ENCODE data around the gene FAM107A. TPM values are rescaled to one million over a fixed set of nuclear protein-coding genes. Genes with fewer than 3 reads are reported as not detected.

Gene FAM107A
- total and polyA plus RNA-seq, 8 donors: 4.7 to 55.4 (median 19.9) TPM

- H3K27ac ChIP-seq: peak overlapping the region in 2 of 5 donors; percentile 26 to 38
- peak overlapping the region in 1 of 4 donors; percentile 6 for H3K4me3 ChIP-seq
- H3K4me1 ChIP-seq: peaks cover 5 to 39% (median 19%) of the 10 kb centered on the region in 4 donors
- TF ChIP-seq POLR2A (IDR thresholded peaks at IDR 0.05) (no peak), EP300 (IDR thresholded peaks at IDR 0.05) (no peak), POLR2AphosphoS5 (IDR thresholded peaks at IDR 0.05) (no peak), CTCF (IDR thresholded peaks at IDR 0.05) (no peak)
- no peaks in the 10 kb centered on the region for H3K27me3 ChIP-seq
- intact Hi-C loops (cut with DNase I; ENCODE audit: low total_unique reads): loop anchor here (5.0 kb wide), 1 partner anchor 54 kb away; no protein-coding TSS in a partner anchor
- DNase-seq: peak in 1 of 2 donors; percentile 71
- no peaks in the 10 kb centered on the region for H3K9me3 ChIP-seq
- WGBS, 5 donors: 55 to 66% (median 59%) methylated on average over 6 of the region's 6 CpGs
- H3K36me3 ChIP-seq: no peaks in the 10 kb centered on the region
These were observed 3.6 kb downstream of the FAM107A start for GRCh38 chr3:58573640-58574039.

- intact Hi-C loops (cut with DNase I; ENCODE audit: low total_unique reads): loop anchor here (5.0 kb wide), 1 partner anchor 55 kb away; no protein-coding TSS in a partner anchor
- Histone ChIP-seq H3K9me3 (no peaks in the 10 kb centered on the region), H3K4me3 (no peak overlapping the region), H3K27me3 (no peaks in the 10 kb centered on the region), H3K36me3 (no peaks in the 10 kb centered on the region), H3K4me1 (peaks cover 2 to 36% (median 17%) of the 10 kb centered on the region in 4 donors), H3K27ac (no peak overlapping the region)
- no peak for DNase-seq
- TF ChIP-seq POLR2A (IDR thresholded peaks at IDR 0.05) (no peak), CTCF (IDR thresholded peaks at IDR 0.05) (no peak), POLR2AphosphoS5 (IDR thresholded peaks at IDR 0.05) (no peak), EP300 (IDR thresholded peaks at IDR 0.05) (no peak)
- 91 to 98% (median 95%) methylated on average over 7 of the region's 7 CpGs for WGBS, 5 donors
These were observed 4.5 kb downstream of the FAM107A start for GRCh38 chr3:58572634-58573230.

GRCh38 chr3:58572013-58572633, 5.1 kb downstream of the FAM107A start:
- TF ChIP-seq CTCF (IDR thresholded peaks at IDR 0.05): no peak
- TF ChIP-seq POLR2AphosphoS5 (IDR thresholded peaks at IDR 0.05): no peak
- TF ChIP-seq POLR2A (IDR thresholded peaks at IDR 0.05): no peak
- no peak for TF ChIP-seq EP300 (IDR thresholded peaks at IDR 0.05)
- Histone ChIP-seq H3K4me1 (peaks cover 0 to 30% (median 14%) of the 10 kb centered on the region in 4 donors), H3K36me3 (peaks cover 0 to 1% (median under 1%) of the 10 kb centered on the region in 4 donors), H3K27me3 (no peaks in the 10 kb centered on the region), H3K9me3 (no peaks in the 10 kb centered on the region), H3K27ac (no peak overlapping the region), H3K4me3 (no peak overlapping the region)
- intact Hi-C loops (cut with DNase I; ENCODE audit: low total_unique reads): loop anchor here (5.0 kb wide), 1 partner anchor 55 kb away; no protein-coding TSS in a partner anchor
- no peak for DNase-seq
- WGBS, 5 donors: 83 to 89% (median 88%) methylated on average over 13 of the region's 13 CpGs

GRCh38 chr3:58570851-58571250, 6.3 kb downstream of the FAM107A start:
- no peaks in the 10 kb centered on the region for H3K27me3 ChIP-seq
- H3K36me3 ChIP-seq: peaks cover 0 to 14% (median 12%) of the 10 kb centered on the region in 4 donors
- peaks cover 0 to 20% (median 13%) of the 10 kb centered on the region in 4 donors for H3K4me1 ChIP-seq
- 86 to 96% (median 91%) methylated on average over 5 of the region's 5 CpGs for WGBS, 5 donors
- no peak overlapping the region for H3K4me3 ChIP-seq
- TF ChIP-seq POLR2A (IDR thresholded peaks at IDR 0.05) (no peak), POLR2AphosphoS5 (IDR thresholded peaks at IDR 0.05) (no peak), CTCF (IDR thresholded peaks at IDR 0.05) (no peak), EP300 (IDR thresholded peaks at IDR 0.05) (no peak)
- intact Hi-C loops (cut with DNase I; ENCODE audit: low total_unique reads): loop anchor here (5.0 kb wide), 1 partner anchor 56 kb away; no protein-coding TSS in a partner anchor
- no peaks in the 10 kb centered on the region for H3K9me3 ChIP-seq
- H3K27ac ChIP-seq: no peak overlapping the region
- no peak for DNase-seq

Measured in stomach (tissue), 9 donors.